SK-N-SH treated with all-trans-retinoic acid at 6 μM for 48 hours (cell line): Measurements from ENCODE around the gene TMEM132C.

Source experiments
- ATAC-seq: fragments of 200-7000 bp; cut with Tn5 transposase; 3 replicates; pipeline ENCODE4 v1.9.1; 2020; ENCODE audit warnings: mild to moderate bottlenecking, moderate library complexity
- ARNTL ChIP-seq: fragments of 450-650 bp; formaldehyde crosslinking; IDR thresholded peaks from 2 replicates; pipeline ENCODE4 v1.5.0; 2020; ENCODE audit warnings: low read depth, mild to moderate bottlenecking, moderate library complexity, borderline replicate concordance
- BACH2 ChIP-seq: fragments of 250-450 bp; sonication (Bioruptor Pico); IDR thresholded peaks from 2 replicates; pipeline ENCODE4 v1.9.0; 2021; ENCODE audit warnings: mild to moderate bottlenecking, borderline replicate concordance
- CSDC2 ChIP-seq: fragments of 250-450 bp; sonication (Bioruptor Pico); IDR thresholded peaks from 2 replicates; pipeline ENCODE4 v1.5.0; 2020; ENCODE audit warnings: mild to moderate bottlenecking, moderate library complexity
- ESRRG ChIP-seq: fragments of 250-450 bp; sonication (Bioruptor Pico); IDR thresholded peaks from 2 replicates; pipeline ENCODE4 v1.6.1; 2021; ENCODE audit warnings: mild to moderate bottlenecking
- GLIS3 ChIP-seq: fragments of 250-450 bp; sonication (Bioruptor Pico); IDR thresholded peaks from 2 replicates; pipeline ENCODE4 v1.5.0; 2020; ENCODE audit warnings: mild to moderate bottlenecking, moderate library complexity
- ISL1 ChIP-seq: fragments of 250-450 bp; sonication (Bioruptor Pico); IDR thresholded peaks from 2 replicates; pipeline ENCODE4 v2.1.2; 2022; ENCODE audit warnings: mild to moderate bottlenecking, moderate library complexity
- OSR1 ChIP-seq: fragments of 250-450 bp; sonication (Bioruptor Pico); IDR thresholded peaks from 2 replicates; pipeline ENCODE4 v1.8.0; 2022; ENCODE audit warnings: moderate library complexity, mild to moderate bottlenecking, inconsistent platforms
- PPARA ChIP-seq: fragments of 250-450 bp; sonication (Bioruptor Pico); IDR thresholded peaks from 2 replicates; pipeline ENCODE4 v1.5.0; 2020; ENCODE audit warnings: mild to moderate bottlenecking, borderline replicate concordance
- RARB ChIP-seq: fragments of 250-450 bp; sonication (Bioruptor Pico); IDR thresholded peaks from 2 replicates; pipeline ENCODE4 v1.8.0; 2021; ENCODE audit warnings: mild to moderate bottlenecking, moderate library complexity
- SNAI2 ChIP-seq: fragments of 250-450 bp; sonication (Bioruptor Pico); IDR thresholded peaks from 2 replicates; pipeline ENCODE4 v1.5.0; 2020; ENCODE audit warnings: mild to moderate bottlenecking, moderate library complexity
- TOX ChIP-seq: fragments of 250-450 bp; sonication (Bioruptor Pico); IDR thresholded peaks from 2 replicates; pipeline ENCODE4 v1.8.0; 2021; ENCODE audit warnings: mild to moderate bottlenecking, moderate library complexity, borderline replicate concordance
- ZC3H10 ChIP-seq: fragments of 250-450 bp; sonication (Bioruptor Pico); IDR thresholded peaks from 2 replicates; pipeline ENCODE4 v1.5.1; 2021; ENCODE audit warnings: mild to moderate bottlenecking, moderate library complexity
- ZFP3 ChIP-seq: fragments of 250-450 bp; sonication (Bioruptor Pico); IDR thresholded peaks from 2 replicates; pipeline ENCODE4 v1.5.0; 2020; ENCODE audit warnings: mild to moderate bottlenecking, moderate library complexity
- ZFP30 ChIP-seq: fragments of 450-650 bp; formaldehyde crosslinking; IDR thresholded peaks from 2 replicates; pipeline ENCODE4 v1.5.0; 2022; ENCODE audit warnings: mild to moderate bottlenecking, moderate library complexity
- ZNF565 ChIP-seq: fragments of 450-650 bp; formaldehyde crosslinking; conservative IDR thresholded peaks from 2 replicates; pipeline ENCODE4 v1.5.0; 2020; ENCODE audit warnings: low read depth, mild to moderate bottlenecking, moderate library complexity
- ZNF70 ChIP-seq: fragments of 450-650 bp; formaldehyde crosslinking; IDR thresholded peaks from 2 replicates; pipeline ENCODE4 v1.5.0; 2020; ENCODE audit warnings: mild to moderate bottlenecking, moderate library complexity
- TF ChIP-seq, protein P1 (sequence below): fragments of 250-450 bp; sonication (Bioruptor Pico); IDR thresholded peaks from 2 replicates; pipeline ENCODE4 v1.8.0; 2020; ENCODE audit warnings: mild to moderate bottlenecking, moderate library complexity, borderline replicate concordance
- TF ChIP-seq, protein P2 (sequence below): fragments of 250-450 bp; sonication (Bioruptor Pico); IDR thresholded peaks from 2 replicates; pipeline ENCODE4 v1.5.0; 2020; ENCODE audit warnings: mild to moderate bottlenecking, moderate library complexity
- TF ChIP-seq, protein P3 (sequence below): fragments of 250-450 bp; sonication (Bioruptor Pico); IDR thresholded peaks from 2 replicates; pipeline ENCODE4 v1.8.0; 2021; ENCODE audit warnings: low read depth, mild to moderate bottlenecking, moderate library complexity, borderline replicate concordance
- TF ChIP-seq, protein P4 (sequence below): fragments of 250-450 bp; sonication (Bioruptor Pico); IDR thresholded peaks from 2 replicates; pipeline ENCODE4 v1.5.1; 2020; ENCODE audit warnings: low read depth, mild to moderate bottlenecking, moderate library complexity

The TMEM132C gene

DNA sequence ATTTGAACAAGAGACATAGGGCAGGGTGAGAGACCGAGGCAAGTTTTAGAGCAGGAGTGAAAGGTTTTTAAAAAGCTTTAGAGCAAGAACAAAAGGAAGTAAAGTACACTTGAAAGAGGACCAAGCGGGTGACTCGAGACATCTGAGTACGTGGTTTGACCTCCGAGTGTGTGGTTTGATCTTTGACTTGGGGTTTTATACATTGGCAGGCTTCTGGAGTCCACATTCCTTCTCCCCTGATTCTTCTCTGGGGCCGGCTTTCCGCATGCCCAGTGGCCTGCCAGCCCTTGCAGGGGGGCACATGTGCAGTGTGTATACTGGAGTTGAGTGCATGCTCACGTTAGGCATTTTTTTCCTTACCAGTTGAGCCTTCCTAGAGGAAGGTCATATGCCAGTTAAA, 460.5 kb downstream of the TMEM132C start:
- TF ChIP-seq, protein P1, sequence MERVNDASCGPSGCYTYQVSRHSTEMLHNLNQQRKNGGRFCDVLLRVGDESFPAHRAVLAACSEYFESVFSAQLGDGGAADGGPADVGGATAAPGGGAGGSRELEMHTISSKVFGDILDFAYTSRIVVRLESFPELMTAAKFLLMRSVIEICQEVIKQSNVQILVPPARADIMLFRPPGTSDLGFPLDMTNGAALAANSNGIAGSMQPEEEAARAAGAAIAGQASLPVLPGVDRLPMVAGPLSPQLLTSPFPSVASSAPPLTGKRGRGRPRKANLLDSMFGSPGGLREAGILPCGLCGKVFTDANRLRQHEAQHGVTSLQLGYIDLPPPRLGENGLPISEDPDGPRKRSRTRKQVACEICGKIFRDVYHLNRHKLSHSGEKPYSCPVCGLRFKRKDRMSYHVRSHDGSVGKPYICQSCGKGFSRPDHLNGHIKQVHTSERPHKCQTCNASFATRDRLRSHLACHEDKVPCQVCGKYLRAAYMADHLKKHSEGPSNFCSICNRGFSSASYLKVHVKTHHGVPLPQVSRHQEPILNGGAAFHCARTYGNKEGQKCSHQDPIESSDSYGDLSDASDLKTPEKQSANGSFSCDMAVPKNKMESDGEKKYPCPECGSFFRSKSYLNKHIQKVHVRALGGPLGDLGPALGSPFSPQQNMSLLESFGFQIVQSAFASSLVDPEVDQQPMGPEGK (CRISPR knock-in tag) = no peak
- TF ChIP-seq SNAI2 (CRISPR knock-in tag) (no peak), ESRRG (no peak), CSDC2 (CRISPR knock-in tag) (no peak), GLIS3 (no peak), ISL1 (CRISPR knock-in tag) (no peak), OSR1 (CRISPR knock-in tag) (no peak)
- TF ChIP-seq, protein P2, sequence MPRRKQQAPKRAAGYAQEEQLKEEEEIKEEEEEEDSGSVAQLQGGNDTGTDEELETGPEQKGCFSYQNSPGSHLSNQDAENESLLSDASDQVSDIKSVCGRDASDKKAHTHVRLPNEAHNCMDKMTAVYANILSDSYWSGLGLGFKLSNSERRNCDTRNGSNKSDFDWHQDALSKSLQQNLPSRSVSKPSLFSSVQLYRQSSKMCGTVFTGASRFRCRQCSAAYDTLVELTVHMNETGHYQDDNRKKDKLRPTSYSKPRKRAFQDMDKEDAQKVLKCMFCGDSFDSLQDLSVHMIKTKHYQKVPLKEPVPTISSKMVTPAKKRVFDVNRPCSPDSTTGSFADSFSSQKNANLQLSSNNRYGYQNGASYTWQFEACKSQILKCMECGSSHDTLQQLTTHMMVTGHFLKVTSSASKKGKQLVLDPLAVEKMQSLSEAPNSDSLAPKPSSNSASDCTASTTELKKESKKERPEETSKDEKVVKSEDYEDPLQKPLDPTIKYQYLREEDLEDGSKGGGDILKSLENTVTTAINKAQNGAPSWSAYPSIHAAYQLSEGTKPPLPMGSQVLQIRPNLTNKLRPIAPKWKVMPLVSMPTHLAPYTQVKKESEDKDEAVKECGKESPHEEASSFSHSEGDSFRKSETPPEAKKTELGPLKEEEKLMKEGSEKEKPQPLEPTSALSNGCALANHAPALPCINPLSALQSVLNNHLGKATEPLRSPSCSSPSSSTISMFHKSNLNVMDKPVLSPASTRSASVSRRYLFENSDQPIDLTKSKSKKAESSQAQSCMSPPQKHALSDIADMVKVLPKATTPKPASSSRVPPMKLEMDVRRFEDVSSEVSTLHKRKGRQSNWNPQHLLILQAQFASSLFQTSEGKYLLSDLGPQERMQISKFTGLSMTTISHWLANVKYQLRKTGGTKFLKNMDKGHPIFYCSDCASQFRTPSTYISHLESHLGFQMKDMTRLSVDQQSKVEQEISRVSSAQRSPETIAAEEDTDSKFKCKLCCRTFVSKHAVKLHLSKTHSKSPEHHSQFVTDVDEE (CRISPR knock-in tag) = no peak
- TF ChIP-seq, protein P3, sequence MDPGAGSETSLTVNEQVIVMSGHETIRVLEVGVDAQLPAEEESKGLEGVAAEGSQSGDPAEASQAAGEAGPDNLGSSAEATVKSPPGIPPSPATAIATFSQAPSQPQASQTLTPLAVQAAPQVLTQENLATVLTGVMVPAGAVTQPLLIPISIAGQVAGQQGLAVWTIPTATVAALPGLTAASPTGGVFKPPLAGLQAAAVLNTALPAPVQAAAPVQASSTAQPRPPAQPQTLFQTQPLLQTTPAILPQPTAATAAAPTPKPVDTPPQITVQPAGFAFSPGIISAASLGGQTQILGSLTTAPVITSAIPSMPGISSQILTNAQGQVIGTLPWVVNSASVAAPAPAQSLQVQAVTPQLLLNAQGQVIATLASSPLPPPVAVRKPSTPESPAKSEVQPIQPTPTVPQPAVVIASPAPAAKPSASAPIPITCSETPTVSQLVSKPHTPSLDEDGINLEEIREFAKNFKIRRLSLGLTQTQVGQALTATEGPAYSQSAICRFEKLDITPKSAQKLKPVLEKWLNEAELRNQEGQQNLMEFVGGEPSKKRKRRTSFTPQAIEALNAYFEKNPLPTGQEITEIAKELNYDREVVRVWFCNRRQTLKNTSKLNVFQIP (CRISPR knock-in tag) = no peak
- TF ChIP-seq, all 23 proteins: peak for 0
- no peak for ATAC-seq

DNA sequence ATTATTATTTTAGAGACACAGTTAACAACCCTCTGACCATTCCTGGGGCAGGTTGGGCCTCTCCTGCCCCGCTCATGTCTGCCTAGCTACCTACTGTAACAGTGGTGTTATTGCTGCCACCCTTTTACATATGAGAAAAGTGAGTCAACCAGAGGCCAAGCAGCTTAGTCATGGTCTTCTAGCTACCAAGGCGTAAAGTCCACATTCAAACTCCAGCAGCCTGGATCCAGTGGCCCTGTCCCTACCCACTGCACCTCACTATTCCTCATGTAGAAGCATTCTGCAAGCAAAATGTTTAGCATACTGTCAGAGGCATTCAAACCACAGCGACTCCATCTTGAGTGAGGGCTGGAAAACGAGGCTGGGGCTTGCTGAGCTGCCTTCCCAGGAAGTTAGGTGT, 461.0 kb downstream of the TMEM132C start:
- no peak for ATAC-seq
- no peak for TF ChIP-seq OSR1 (CRISPR knock-in tag)
- no peak for TF ChIP-seq PPARA (CRISPR knock-in tag)
- no peak for TF ChIP-seq SNAI2 (CRISPR knock-in tag)
- no peak for TF ChIP-seq ESRRG

DNA sequence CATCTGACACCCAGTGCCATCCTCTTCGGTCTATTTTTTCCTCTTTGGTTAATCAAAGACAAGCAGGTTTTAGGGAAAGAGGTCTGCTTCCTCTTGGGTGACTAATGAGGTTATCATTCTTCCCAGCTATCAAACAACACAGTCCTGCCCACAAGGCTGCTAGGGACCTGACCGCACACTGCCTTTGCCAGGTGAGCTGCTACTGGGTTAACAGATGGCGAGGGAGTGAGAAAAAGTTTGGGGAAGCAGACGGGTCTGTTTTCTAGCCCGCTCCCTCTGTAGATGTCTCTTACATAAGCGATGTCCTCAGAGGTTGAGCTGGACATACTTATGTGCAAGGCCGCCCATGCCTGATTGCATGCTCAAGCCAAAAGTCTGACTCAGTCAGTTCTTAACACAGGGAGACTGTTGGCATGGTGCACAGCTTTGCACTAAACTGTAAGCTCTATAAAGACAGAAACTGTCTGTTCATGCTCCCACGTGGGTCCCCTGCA, 462.7 kb downstream of the TMEM132C start:
- no peak for TF ChIP-seq ESRRG
- TF ChIP-seq BACH2 (CRISPR knock-in tag) = no peak
- TF ChIP-seq, protein P1 (CRISPR knock-in tag) = no peak
- no peak for TF ChIP-seq RARB (CRISPR knock-in tag)
- TF ChIP-seq ZNF70 (CRISPR knock-in tag) = no peak
- TF ChIP-seq GLIS3 = no peak
- TF ChIP-seq, protein P4, sequence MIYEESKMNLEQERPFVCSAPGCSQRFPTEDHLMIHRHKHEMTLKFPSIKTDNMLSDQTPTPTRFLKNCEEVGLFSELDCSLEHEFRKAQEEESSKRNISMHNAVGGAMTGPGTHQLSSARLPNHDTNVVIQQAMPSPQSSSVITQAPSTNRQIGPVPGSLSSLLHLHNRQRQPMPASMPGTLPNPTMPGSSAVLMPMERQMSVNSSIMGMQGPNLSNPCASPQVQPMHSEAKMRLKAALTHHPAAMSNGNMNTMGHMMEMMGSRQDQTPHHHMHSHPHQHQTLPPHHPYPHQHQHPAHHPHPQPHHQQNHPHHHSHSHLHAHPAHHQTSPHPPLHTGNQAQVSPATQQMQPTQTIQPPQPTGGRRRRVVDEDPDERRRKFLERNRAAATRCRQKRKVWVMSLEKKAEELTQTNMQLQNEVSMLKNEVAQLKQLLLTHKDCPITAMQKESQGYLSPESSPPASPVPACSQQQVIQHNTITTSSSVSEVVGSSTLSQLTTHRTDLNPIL (CRISPR knock-in tag) = no peak
- TF ChIP-seq ARNTL = no peak
- no peak for TF ChIP-seq TOX
- no peak for TF ChIP-seq SNAI2 (CRISPR knock-in tag)
- no peak for TF ChIP-seq ZFP30 (CRISPR knock-in tag)

DNA sequence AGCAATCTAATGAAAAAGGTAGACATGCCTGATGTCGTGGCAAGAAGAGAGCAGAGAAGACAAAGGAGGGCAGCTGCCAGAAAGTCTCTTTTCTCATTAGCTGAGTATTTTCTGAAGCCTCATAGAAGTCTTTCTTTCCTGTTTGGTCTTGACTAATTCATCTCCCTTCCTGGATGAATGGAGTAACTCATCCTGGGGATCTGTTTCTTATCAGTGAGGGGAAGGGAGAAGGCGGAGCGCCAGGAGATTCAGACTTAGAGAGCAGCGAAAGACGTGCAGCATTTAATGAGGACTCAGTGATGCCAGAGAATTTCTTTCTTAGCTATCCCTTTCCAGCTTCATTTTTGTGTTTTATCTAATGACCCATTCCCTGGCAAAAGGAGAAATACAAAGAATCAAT, 467.4 kb downstream of the TMEM132C start:
- ATAC-seq = no peak
- no peak for TF ChIP-seq ISL1 (CRISPR knock-in tag)
- TF ChIP-seq, protein P4 (CRISPR knock-in tag) = no peak
- no peak for TF ChIP-seq BACH2 (CRISPR knock-in tag)
- TF ChIP-seq ZC3H10 (CRISPR knock-in tag) = no peak
- no peak for TF ChIP-seq SNAI2 (CRISPR knock-in tag)
- no peak for TF ChIP-seq ZNF565 (CRISPR knock-in tag)
- TF ChIP-seq ZFP3 (CRISPR knock-in tag) = no peak
- no peak for TF ChIP-seq RARB (CRISPR knock-in tag)
- TF ChIP-seq GLIS3 = no peak
- TF ChIP-seq CSDC2 (CRISPR knock-in tag) = no peak
- TF ChIP-seq, protein P3 (CRISPR knock-in tag) = no peak
- no peak for TF ChIP-seq TOX

More for the DNA sequence above, 462.7 kb downstream of the TMEM132C start:
- ATAC-seq = no peak
